GM19023 (cell line): ENCODE results near the gene PLEKHA6.
A peak's percentile ranks its signal among the peaks of the same experiment; 100 is the strongest.

Source experiments
- ATAC-seq: cut with Tn5 transposase; IDR thresholded peaks from one replicate; pipeline ENCODE4 v1.9.1; 2021; ENCODE audit warnings: mild to moderate bottlenecking, moderate library complexity; ENCODE audit not compliant: unreplicated experiment

The PLEKHA6 gene, protein sequence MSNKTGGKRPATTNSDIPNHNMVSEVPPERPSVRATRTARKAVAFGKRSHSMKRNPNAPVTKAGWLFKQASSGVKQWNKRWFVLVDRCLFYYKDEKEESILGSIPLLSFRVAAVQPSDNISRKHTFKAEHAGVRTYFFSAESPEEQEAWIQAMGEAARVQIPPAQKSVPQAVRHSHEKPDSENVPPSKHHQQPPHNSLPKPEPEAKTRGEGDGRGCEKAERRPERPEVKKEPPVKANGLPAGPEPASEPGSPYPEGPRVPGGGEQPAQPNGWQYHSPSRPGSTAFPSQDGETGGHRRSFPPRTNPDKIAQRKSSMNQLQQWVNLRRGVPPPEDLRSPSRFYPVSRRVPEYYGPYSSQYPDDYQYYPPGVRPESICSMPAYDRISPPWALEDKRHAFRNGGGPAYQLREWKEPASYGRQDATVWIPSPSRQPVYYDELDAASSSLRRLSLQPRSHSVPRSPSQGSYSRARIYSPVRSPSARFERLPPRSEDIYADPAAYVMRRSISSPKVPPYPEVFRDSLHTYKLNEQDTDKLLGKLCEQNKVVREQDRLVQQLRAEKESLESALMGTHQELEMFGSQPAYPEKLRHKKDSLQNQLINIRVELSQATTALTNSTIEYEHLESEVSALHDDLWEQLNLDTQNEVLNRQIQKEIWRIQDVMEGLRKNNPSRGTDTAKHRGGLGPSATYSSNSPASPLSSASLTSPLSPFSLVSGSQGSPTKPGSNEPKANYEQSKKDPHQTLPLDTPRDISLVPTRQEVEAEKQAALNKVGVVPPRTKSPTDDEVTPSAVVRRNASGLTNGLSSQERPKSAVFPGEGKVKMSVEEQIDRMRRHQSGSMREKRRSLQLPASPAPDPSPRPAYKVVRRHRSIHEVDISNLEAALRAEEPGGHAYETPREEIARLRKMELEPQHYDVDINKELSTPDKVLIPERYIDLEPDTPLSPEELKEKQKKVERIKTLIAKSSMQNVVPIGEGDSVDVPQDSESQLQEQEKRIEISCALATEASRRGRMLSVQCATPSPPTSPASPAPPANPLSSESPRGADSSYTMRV

DNA sequence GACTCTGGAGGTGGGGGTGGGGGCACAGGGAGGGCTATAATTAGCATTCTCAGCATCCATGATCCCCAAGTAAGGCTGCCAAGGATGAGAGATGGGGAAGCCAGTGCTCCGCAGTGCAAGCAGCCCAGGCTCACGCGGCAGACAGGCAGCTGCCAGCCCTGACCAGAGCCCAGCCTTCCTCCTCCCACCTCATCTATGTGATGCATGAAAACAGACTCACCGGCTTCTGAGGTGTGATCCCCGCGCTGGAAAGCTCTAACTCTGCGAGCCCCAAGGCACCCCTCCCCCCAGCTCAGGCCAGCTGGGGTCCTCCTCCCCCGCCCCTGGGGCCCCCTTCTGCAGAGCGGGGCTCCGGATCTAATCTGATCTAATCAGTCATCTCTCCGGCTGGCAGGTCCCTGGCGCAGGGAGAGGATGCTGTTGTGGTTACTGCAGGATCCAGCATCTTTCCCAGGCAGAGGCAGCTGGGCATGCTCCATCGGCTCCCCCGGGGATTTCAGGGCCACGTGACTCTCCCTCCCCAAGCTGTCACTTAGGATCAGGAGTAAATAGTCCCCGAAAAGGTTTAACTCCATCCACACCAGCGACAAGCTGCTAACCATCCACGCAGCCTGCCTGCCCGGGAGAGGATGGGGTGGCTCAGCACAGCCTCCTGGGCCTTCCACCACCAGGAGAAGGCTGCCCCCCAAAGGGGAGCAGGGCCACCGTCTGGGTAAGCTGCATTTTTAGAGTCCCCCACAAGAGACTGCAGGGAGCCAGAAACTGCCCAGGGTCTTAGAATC, at the start of gene PLEKHA6:
TSS of gene PLEKHA6 (minus strand) at position 456 of the 782 bp plus-strand sequence. CDS start 86,202 bp downstream, outside the sequence.
- ATAC-seq: no peak

DNA sequence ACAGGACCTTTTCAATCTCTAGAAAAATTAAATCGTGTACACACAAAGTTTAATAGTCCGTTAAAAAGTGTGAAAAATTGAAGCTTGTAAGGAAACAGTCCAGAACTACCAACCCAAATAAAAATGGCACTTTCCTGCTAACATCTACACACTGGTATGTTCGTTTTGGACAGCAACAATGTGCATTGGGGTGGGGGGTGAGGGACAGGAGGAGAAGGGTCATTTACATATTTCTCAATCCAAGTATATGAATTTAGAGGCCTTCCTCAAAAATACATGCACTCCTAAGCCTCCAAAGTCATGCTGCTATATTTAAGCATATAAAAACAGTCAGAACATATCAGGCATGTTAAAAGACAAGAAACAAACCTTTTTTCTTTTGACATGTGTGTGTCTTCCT, 49.4 kb upstream of the PLEKHA6 start:
- no peak for ATAC-seq

DNA sequence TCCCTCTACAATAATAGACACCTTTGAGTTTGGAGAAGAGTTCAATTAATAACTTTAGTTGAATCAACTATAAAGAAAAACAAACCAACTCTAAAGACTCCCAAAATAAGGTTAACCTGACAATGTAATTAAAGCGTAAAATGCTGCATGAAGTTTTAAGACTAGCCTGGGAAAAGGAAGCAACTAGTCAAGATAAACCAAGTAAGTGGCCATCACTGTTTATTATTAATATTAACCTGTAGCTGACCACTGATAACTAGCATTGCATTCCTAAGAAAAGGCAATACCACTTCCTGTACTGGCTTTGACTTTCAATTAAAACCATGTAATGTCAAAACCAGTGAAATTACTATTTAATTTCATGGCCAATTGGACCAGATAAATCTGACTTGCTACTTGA, 48.9 kb upstream of the PLEKHA6 start:
- ATAC-seq: no peak

DNA sequence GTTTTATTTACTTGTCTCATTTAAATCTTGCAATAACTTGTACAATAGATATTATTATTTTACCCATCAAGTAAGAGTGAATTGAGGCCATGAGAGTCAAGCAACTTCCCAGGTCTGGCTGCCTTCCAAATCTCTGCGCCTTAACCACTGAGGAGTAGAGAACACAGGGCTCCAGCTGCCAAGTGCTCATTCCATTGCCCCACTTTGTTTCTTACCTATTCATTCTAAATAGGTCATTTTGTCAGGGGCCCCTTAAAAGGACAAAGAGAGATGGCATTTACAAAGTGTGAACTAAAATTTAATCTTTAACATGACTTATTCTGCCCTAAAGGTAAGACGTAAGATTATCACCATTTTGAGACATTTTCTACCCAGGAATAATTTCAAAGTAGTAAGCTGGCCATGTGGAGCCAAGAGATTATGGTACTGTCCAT, 48.4 kb upstream of the PLEKHA6 start:
- ATAC-seq: no peak

DNA sequence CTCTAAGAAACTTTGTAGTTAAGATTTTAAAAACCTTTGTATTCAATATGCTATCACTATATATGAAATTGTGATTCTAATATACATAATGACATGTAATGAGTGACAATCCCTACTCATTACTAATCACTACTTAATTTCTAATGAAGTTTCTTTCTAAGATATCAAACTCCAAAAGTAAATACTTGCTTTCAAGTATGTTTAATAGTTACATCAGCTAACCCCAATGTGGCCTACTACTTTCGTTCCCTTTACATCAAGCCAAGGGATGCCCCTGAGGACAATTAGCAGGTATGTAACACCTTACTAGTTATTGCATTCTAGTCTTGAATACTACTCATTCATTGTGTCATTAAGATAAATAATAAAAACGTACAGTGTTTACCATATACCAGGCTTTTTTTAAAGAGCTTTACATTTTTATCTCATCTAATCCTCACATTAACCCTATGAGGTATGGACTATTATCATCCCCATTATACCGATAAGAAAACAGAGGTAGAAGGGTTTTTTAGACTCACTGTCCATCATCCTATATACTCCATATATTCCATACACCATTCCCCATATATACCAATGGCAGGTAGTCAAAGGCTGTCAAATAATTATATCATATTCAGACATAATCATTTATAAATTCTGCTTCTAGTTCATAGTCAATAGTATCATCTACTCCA, 47.7 kb upstream of the PLEKHA6 start:
- no peak for ATAC-seq

DNA sequence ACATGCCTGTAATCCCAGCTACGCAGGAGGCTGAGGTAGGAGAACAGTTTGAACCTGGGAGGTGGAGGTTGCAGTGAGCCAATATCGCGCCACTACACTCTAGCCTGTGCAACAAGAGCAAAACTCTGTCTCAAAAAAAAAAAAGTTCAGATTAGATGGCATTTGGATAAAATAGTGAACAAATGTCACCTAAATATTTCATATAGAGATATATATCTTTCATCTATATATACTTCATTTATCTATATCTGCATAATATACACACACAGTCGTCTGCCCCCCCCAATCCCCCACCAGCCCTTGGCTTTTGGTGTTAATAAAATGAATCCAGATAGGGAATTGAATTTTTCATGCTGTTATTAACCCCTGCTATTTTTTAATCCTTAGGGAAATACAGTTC, 46.9 kb upstream of the PLEKHA6 start:
- no peak for ATAC-seq

DNA sequence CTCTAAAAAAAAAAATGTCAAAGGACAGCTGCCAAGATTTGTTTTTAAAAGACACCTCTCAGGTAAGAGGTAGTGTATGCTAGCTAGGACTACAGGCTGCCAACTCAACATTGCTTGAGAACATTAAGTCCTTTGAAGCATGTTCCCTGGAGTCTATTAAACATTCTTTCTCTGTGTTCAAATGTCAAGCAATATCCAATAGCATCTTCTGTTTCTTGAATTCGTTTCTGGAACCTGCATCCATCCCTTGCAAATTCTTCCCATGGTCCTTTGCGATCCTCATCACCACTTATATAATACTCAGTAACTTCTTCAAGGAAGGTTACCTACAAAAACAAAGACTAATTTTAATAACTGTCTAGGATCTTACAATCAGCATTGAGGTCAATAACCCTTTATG, 46.3 kb upstream of the PLEKHA6 start:
- no peak for ATAC-seq

DNA sequence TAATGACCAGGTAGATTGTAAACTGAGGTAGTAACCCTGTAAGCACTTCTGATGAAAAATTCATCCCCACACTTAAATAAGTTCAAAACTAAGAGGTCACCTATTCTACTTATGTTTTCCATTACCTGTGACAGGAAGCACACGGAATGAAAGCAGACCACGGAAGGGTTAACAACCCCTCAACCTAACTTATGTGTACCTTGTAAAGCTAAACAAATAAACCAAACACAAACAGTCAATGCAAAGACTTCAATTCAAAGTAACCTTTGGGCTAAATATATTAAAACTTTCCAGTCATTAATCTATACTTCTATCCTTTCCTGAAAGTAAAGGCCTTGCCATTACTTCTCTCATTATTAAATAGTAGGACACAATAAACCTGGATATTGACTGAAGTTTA, 44.9 kb upstream of the PLEKHA6 start:
- ATAC-seq: no peak

DNA sequence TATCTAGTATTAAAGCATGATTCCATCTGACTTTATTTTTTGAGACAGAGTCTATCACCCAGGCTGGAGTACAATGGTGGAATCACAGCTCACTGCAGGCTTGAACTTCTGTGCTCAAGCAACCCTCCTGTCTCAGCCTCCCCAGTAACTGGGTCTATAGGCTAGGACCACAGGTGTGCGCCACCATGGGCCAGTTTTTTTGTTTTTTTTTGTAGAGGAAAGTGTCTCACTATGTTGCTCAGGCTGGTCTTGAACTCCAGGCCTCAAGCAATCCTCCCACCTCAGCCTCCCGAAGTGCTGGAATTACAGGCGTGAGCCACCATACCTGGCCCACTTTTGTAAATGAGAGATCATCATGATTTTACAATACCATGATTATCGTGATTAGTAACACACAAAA, 42.7 kb upstream of the PLEKHA6 start:
- ATAC-seq: no peak

DNA sequence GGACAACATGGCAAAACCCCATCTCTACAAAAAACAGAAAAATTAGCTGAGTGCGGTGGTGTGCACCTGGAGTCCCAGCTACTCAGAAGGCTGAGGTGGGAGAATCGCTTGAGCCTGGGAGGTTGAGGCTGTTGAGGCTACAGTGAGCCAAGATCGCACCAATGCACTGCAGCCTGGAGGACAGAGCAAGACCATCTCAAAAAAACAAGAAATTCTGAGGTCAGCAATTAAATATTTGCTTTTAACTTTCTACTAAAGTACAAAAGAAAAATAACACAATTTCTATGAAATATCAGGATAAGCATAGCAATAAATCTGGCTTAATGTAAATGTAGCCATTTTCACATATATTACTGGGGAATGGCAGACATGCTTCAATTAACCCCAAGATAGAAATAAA, 42.0 kb upstream of the PLEKHA6 start:
- no peak for ATAC-seq

DNA sequence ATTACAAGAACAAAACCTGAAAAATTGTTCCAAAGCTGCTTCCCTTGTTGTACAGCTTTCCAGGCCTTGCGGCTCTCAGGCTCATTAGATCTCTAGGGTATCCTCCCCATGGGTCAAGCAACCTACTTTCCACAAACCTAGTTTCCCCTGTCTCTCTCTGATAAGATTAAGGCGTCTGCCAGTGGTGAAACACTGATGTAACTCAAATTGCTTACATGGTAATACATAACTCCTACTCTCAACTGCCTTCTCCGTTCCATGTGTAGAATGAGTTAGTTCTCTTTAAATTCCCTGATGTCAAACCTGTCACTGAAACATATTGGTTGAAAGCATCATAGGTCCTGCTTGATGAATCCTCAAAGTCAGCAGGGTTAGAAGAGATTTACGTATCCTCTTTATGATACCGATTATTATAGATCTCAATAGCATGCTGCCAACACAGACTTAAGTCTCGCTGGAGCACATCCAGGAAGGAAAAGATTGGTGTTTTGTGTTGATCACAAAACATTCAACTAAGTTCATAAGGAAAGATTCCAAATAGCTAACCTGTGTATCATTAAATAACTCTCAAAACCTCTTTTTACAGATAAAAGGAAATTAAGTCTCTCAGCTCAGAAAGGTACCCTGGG, 41.3 kb upstream of the PLEKHA6 start:
- ATAC-seq: no peak

DNA sequence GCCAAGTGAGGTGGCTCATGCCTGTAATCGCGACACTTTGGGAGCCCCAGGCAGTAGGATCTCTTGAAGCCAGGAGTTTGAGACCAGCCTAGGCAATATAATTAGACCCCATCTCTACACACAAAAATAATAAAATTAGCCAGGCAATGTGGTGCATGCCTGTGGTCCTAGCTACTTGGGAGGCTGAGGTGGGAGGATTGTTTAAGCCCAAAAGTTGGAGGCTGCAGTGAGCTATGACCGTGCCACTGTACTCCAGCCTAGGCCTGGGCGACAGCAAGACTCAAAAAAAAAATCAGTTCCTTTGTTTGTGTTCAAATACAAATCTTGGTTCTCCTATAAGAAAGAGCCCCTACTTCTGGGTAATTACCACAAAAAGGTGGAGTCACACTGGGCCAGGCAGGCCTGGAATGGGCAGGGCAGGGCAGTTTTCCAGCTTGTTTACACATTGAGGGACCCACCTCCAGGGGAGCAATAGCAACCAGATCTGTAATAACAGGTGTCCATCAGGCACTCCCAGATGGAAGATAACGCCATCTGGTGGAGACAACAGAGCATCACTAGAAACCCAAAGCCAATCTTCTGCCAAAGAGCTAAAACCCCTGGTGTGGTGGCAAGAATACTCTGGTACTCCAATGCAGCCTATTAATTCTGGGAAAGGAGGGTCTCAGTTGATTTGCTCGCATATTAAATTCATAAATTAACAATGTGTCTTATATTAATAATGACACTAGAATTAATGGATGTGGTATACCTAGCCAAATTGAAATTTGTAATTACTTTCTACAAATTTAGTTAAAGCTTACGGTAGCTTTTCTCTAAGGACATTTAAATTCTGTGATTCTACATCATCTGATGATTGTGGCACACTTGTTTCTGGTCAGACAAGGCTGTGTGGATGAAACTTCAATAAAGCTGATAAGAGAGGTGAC, 38.7 kb upstream of the PLEKHA6 start:
- peak; percentile 67 for ATAC-seq

DNA sequence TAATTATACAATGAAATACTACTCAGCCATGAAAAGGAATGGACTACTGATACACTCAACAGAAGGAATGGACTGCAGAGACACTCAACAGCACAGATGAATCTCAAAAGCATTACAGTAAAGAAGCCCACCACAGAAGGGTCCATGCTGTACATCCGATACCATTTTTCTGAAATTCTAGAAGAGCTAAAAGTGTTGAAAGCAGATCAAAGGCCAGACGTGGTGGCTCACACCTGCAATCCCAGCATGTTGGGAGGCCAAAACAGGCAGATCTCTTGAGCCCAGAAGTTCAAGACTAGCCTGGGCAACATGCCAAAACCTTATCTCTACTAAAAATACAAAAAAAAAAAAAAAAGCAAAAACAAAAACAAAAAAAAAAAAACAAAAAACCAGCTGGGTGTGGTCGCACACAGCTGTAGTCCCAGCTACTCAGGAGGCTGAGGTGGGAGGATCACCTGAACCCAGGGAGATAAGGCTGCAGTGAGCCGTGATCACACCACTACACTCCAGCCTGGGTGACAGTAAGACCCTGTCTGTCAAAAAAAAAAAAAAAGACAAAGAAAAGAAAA, 36.4 kb upstream of the PLEKHA6 start:
- no peak for ATAC-seq

DNA sequence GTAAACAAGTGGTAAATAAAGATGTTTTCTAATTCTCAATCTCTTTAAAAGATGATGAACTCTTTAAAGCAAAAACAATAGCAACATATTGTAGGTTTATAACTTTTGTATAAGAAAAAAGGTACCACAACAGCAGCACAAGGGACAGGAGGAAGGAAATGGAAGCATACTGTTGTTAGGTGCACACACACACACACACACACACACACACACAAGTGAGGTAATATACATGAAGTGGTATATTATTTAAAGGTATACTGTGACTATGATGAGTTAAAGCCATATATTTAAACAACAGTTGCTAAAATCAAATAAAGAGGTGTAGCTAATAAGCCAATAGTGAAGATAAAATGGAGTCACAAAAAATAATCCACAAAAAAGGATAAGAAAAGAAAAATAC, 31.9 kb upstream of the PLEKHA6 start:
- ATAC-seq: no peak

DNA sequence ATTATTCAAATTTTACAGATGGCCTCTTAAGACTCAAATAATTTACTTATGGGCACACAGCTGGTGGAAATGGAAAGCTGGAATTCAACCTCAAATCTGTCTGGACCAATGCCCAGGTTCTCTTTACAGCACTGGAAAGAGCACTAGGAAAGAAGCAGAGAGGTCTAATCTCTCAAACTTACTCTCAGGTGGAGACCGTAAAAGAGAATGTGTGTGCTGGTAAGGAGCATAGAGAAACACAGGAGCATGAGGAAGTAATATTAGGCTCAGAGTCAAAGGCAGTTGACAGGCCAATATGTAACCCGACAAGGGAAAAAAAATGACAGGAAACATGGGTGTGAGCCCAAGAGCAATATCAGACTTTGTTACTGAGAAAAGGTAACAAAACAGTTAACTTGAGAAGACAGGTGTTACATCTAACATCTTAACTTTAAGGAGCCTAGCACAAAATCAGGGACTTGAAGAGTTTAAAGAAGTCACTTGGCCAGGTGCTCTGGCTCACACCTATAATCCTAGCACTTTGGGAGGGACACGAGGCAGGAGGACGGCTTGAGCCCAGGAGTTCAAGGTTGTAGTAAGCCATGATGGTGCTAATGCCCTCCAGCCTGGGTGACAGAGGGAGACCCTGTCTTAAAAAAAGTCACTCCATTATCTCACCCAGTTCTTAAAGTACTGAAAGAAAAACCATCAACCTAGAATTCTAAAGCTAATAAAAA, 31.2 kb upstream of the PLEKHA6 start:
- no peak for ATAC-seq

DNA sequence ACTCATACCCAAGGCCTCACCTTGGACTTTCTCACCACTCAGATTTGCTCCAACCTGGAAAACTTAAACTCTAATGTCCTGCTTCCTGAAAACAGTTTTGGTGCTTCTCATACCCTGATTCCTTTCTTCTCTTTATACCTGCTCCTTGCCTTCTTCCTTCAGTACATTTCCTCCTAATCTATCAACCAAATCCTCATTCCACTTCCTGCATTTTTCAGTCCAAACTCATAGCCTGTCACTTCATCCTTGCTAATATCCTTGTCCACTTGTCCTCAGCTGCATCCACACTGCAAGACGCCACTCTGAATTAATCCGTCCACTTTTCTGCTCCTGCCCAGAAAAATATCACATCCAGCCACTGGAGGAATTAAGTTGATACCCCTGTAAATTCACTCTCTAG, 26.0 kb upstream of the PLEKHA6 start:
- no peak for ATAC-seq

DNA sequence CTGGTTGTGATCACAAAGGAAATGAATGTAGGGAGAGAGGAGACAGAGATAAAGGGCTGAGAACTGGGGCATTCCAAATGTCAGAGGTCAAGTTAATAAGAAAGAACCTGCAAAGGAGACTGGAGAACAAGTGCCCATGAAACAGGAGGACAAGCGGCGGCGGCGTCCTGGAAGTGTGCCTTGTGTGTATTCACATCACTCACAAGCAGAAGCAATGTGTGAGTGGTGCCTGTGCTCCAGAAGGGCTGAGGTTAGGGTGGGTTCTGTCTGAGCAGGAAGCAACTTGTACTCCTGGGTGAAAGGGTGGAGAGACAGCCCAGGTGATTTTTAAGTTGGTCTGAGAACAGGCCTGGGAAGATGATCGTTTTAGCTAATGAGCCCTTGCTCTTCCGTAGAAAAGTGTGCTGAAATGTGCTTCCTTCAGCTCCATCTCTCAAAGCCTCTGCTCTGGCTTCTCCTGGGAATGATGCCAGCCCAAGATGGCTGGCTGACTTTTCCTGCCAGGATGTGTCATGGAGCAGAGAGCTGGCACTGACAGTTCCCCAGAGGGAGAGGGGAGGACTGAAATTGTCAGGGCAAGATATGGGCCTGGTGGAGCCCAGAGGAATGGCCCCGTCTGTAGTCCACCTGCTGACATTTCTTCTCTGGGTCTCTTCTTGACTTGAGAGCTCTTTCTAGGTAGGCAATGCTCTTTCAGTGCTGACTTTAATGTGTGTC, 25.1 kb upstream of the PLEKHA6 start:
- no peak for ATAC-seq
